ENCODE data around the gene GJA10. TPM values are rescaled to one million over a fixed set of nuclear protein-coding genes. Genes with fewer than 3 reads are reported as not detected.
"Not testable (repeated sequence)": the region's sequence is repeated elsewhere in the genome, so short reads cannot be mapped to it uniquely, and the experiment has no call there.

The GJA10 gene
- total and polyA plus RNA-seq, 5 donors from 2014 or later, result not detected

GRCh38 chr6:89892577-89892976, 1.7 kb upstream of the GJA10 start:
- not testable (repeated sequence) for ATAC-seq (ENCODE audit: low read depth in 2 of 2); H3K4me3 ChIP-seq (ENCODE audit: low read depth, low read length); H3K4me3 Mint-ChIP-seq; H3K9me3 Mint-ChIP-seq; H3K27ac Mint-ChIP-seq; H3K9me3 ChIP-seq (ENCODE audit: control insufficient read depth in 2 of 2, low read length in 2 of 2); H3K36me3 ChIP-seq (ENCODE audit: control insufficient read depth, insufficient read depth, low read length); H3K4me1 ChIP-seq (ENCODE audit: control insufficient read depth, insufficient read depth, low read length, poor library complexity, severe bottlenecking); DNase-seq; H3K27ac ChIP-seq (ENCODE audit: insufficient read depth, low read length, poor library complexity, severe bottlenecking); H3K36me3 Mint-ChIP-seq; H3K4me1 Mint-ChIP-seq
- H3K27me3 ChIP-seq (ENCODE audit: control insufficient read depth, insufficient read depth, low read length), result peaks cover 14% of the 10 kb centered on the region
- peaks cover 39% of the 10 kb centered on the region for H3K27me3 Mint-ChIP-seq

DNA sequence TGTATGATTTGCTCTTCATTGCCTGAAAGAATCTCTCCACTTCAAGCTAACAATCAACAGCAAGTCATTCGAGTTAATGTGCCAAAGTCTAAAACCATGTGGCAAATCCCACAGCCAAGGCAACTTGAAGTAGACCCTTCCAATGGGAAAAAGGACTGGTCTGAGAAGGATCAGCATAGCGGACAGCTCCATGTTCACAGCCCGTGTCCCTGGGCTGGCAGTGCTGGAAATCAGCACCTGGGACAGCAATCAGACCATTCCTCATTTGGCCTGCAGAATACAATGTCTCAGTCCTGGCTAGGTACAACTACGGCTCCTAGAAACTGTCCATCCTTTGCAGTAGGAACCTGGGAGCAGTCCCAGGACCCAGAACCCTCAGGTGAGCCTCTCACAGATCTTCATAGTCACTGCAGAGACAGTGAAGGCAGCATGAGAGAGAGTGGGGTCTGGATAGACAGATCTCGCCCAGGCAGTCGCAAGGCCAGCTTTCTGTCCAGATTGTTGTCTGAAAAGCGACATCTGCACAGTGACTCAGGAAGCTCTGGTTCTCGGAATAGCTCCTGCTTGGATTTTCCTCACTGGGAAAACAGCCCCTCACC, 1.1 kb downstream of the GJA10 start:
- Mint-ChIP-seq H3K27ac (no peak overlapping the region), H3K4me3 (no peak overlapping the region), H3K36me3 (no peaks in the 10 kb centered on the region), H3K4me1 (peaks cover 0 to 5% (median 0%) of the 10 kb centered on the region in 4 donors), H3K27me3 (peaks cover 34% of the 10 kb centered on the region), H3K9me3 (peaks cover 0 to 4% (median 0%) of the 10 kb centered on the region in 7 donors)
- Histone ChIP-seq H3K9me3 (ENCODE audit: control insufficient read depth in 2 of 2, low read length in 2 of 2) (no peaks in the 10 kb centered on the region), H3K4me3 (ENCODE audit: low read depth, low read length) (no peak overlapping the region), H3K4me1 (ENCODE audit: control insufficient read depth, insufficient read depth, low read length, poor library complexity, severe bottlenecking) (no peaks in the 10 kb centered on the region), H3K27ac (ENCODE audit: insufficient read depth, low read length, poor library complexity, severe bottlenecking) (no peak overlapping the region), H3K36me3 (ENCODE audit: control insufficient read depth, insufficient read depth, low read length) (no peaks in the 10 kb centered on the region), H3K27me3 (ENCODE audit: control insufficient read depth, insufficient read depth, low read length) (peaks cover 9% of the 10 kb centered on the region)
- DNase-seq (no peak), ATAC-seq (ENCODE audit: low read depth in 2 of 2) (no peak)

DNA sequence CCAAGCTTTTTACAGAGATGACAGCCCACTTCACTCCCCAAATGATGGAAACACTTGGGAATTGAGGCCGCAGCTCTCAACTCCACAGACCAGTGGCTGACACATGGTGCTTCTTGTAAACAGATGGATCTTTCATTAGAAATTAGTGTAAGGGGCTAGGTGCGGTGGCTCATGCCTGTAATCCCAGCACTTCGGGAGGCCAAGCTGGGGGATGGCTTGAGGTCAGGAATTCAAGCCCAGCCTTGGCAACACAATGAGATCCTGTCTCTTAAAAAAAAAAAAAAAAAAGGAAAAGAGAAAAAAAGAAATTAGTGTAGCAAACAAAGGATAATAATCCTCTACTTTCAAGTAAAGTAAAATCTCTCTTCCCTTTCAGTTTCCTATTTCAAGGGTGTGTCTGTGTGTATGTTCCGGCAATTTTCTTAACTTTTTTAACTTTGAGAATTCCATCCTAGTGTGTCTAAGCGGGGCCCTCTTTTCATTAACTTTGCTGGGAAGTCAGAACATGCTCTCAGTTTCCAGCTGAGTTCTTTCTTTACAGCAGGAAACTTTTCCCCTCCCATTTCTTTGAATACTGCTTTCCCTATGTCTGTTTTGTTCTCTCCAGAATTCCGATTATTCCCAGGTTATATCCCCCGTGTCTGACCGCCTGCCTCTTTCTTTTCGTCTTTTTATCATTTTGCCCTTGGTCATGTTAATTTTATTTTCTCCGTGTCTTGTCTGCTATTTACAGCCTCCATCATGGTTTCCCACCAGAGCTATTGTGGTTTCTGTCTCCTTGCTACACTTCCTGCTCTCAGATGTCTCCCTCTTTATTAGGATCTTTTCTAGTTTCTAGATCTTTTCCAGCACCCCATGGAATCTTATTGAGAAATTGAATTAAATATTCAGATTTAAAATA, 16.0 kb downstream of the GJA10 start:
- not testable (repeated sequence) for H3K36me3 Mint-ChIP-seq; H3K4me3 Mint-ChIP-seq; H3K4me1 Mint-ChIP-seq; H3K9me3 Mint-ChIP-seq; H3K4me3 ChIP-seq (ENCODE audit: low read depth, low read length); ATAC-seq (ENCODE audit: low read depth in 2 of 2); DNase-seq; H3K27ac Mint-ChIP-seq; H3K36me3 ChIP-seq (ENCODE audit: control insufficient read depth, insufficient read depth, low read length); H3K27ac ChIP-seq (ENCODE audit: insufficient read depth, low read length, poor library complexity, severe bottlenecking); H3K27me3 ChIP-seq (ENCODE audit: control insufficient read depth, insufficient read depth, low read length); H3K4me1 ChIP-seq (ENCODE audit: control insufficient read depth, insufficient read depth, low read length, poor library complexity, severe bottlenecking); H3K9me3 ChIP-seq (ENCODE audit: control insufficient read depth in 2 of 2, low read length in 2 of 2); H3K27me3 Mint-ChIP-seq

- DNase-seq (no peak), ATAC-seq (ENCODE audit: low read depth in 2 of 2) (no peak)
- Histone ChIP-seq H3K4me3 (ENCODE audit: low read depth, low read length) (no peak overlapping the region), H3K27ac (ENCODE audit: insufficient read depth, low read length, poor library complexity, severe bottlenecking) (no peak overlapping the region), H3K4me1 (ENCODE audit: control insufficient read depth, insufficient read depth, low read length, poor library complexity, severe bottlenecking) (no peaks in the 10 kb centered on the region), H3K27me3 (ENCODE audit: control insufficient read depth, insufficient read depth, low read length) (peaks cover 4% of the 10 kb centered on the region), H3K9me3 (ENCODE audit: control insufficient read depth in 2 of 2, low read length in 2 of 2) (peaks cover 0 to 2% of the 10 kb centered on the region in 2 experiments), H3K36me3 (ENCODE audit: control insufficient read depth, insufficient read depth, low read length) (no peaks in the 10 kb centered on the region)
- Mint-ChIP-seq H3K27ac (no peak overlapping the region), H3K4me3 (no peak overlapping the region), H3K9me3 (peaks cover 0 to 6% (median 2%) of the 10 kb centered on the region in 7 donors), H3K36me3 (no peaks in the 10 kb centered on the region), H3K27me3 (peaks cover 8% of the 10 kb centered on the region), H3K4me1 (no peaks in the 10 kb centered on the region)
Measured at GRCh38 chr6:89910902-89911240, 16.6 kb downstream of the GJA10 start.

GRCh38 chr6:89916136-89916920, 22.1 kb downstream of the GJA10 start:
- ATAC-seq (ENCODE audit: low read depth in 2 of 2) (no peak), DNase-seq (no peak)
- Histone ChIP-seq H3K4me3 (ENCODE audit: low read depth, low read length) (no peak overlapping the region), H3K9me3 (ENCODE audit: control insufficient read depth in 2 of 2, low read length in 2 of 2) (peaks cover 7 to 14% of the 10 kb centered on the region in 2 experiments), H3K27me3 (ENCODE audit: control insufficient read depth, insufficient read depth, low read length) (peaks cover 4% of the 10 kb centered on the region), H3K36me3 (ENCODE audit: control insufficient read depth, insufficient read depth, low read length) (no peaks in the 10 kb centered on the region), H3K4me1 (ENCODE audit: control insufficient read depth, insufficient read depth, low read length, poor library complexity, severe bottlenecking) (no peaks in the 10 kb centered on the region), H3K27ac (ENCODE audit: insufficient read depth, low read length, poor library complexity, severe bottlenecking) (no peak overlapping the region)
- H3K27me3 Mint-ChIP-seq, result peaks cover 18% of the 10 kb centered on the region
- H3K27ac Mint-ChIP-seq, result no peak overlapping the region
- no peak overlapping the region for H3K4me3 Mint-ChIP-seq
- H3K4me1 Mint-ChIP-seq, result no peaks in the 10 kb centered on the region
- peaks cover 0 to 18% (median 6%) of the 10 kb centered on the region in 7 donors for H3K9me3 Mint-ChIP-seq
- peaks cover 5% of the 10 kb centered on the region for H3K36me3 Mint-ChIP-seq

DNA sequence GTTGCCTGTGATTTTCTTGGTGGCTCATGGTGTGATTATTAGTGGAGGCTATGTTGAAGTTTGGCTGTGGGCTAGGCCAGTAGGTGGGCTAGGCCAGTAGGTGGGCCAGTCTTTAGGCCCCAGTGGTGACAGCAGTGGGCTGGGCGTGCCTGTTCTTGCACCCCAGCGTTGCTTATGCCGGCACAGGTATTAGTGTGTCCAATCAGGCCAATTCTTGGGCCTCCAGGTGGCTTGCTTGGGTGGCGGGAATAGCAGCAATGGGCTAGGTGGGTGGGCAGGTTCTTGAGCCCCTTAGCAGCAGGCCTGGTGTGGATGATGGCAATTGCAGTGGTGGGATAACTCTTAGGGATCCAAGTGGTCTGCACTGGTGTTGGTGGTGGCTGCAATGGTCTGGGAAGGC, 22.9 kb downstream of the GJA10 start:
- Histone ChIP-seq H3K36me3 (ENCODE audit: control insufficient read depth, insufficient read depth, low read length) (no peaks in the 10 kb centered on the region), H3K27me3 (ENCODE audit: control insufficient read depth, insufficient read depth, low read length) (peaks cover 3% of the 10 kb centered on the region), H3K4me1 (ENCODE audit: control insufficient read depth, insufficient read depth, low read length, poor library complexity, severe bottlenecking) (no peaks in the 10 kb centered on the region), H3K27ac (ENCODE audit: insufficient read depth, low read length, poor library complexity, severe bottlenecking) (no peak overlapping the region), H3K9me3 (ENCODE audit: control insufficient read depth in 2 of 2, low read length in 2 of 2) (peaks cover 7 to 14% of the 10 kb centered on the region in 2 experiments), H3K4me3 (ENCODE audit: low read depth, low read length) (no peak overlapping the region)
- ATAC-seq (ENCODE audit: low read depth in 2 of 2) (no peak), DNase-seq (no peak)
- Mint-ChIP-seq H3K27me3 (peaks cover 14% of the 10 kb centered on the region), H3K27ac (no peak overlapping the region), H3K9me3 (peaks cover 0 to 18% (median 6%) of the 10 kb centered on the region in 7 donors), H3K4me3 (no peak overlapping the region), H3K4me1 (no peaks in the 10 kb centered on the region), H3K36me3 (peaks cover 5% of the 10 kb centered on the region)

DNA sequence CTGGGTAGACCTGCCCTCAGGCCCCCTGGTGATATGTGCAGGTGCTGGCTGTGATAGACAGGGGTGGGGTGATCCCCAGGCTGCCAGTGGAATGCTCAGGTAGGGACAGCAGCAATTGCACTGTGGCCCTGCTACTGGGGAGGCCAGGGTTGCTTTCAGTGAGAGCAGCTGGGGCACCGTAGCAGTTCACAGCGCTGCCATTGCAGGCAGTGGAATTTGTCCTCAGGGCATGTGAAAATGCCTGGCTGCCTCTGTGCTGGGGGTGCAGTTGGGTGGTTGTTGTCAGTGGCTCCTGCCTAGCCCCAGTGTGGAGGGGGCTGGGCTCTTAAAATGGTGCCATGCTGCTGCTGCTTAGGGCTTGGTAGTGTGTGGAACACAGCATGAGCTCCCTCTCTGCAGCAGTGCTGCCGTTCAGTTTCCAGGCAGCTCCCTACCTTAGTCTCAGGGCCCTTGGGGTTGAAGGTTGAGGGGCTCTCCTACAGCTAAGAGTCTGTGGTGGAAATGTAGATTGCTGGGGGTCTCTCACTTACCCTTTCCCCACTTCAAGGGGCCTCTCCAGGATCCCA, 23.6 kb downstream of the GJA10 start:
- no peak overlapping the region for H3K4me3 ChIP-seq (ENCODE audit: low read depth, low read length)
- no peak for ATAC-seq (ENCODE audit: low read depth in 2 of 2)
- peaks cover 3% of the 10 kb centered on the region for H3K27me3 ChIP-seq (ENCODE audit: control insufficient read depth, insufficient read depth, low read length)
- peaks cover 7 to 14% of the 10 kb centered on the region in 2 experiments for H3K9me3 ChIP-seq (ENCODE audit: control insufficient read depth in 2 of 2, low read length in 2 of 2)
- H3K4me1 ChIP-seq (ENCODE audit: control insufficient read depth, insufficient read depth, low read length, poor library complexity, severe bottlenecking), result no peaks in the 10 kb centered on the region
- DNase-seq, result no peak
- H3K27ac Mint-ChIP-seq, result no peak overlapping the region
- no peaks in the 10 kb centered on the region for H3K36me3 ChIP-seq (ENCODE audit: control insufficient read depth, insufficient read depth, low read length)
- no peaks in the 10 kb centered on the region for H3K4me1 Mint-ChIP-seq
- H3K27ac ChIP-seq (ENCODE audit: insufficient read depth, low read length, poor library complexity, severe bottlenecking), result no peak overlapping the region
- H3K4me3 Mint-ChIP-seq, result no peak overlapping the region
- H3K9me3 Mint-ChIP-seq, result peaks cover 0 to 18% (median 6%) of the 10 kb centered on the region in 7 donors
- peaks cover 16% of the 10 kb centered on the region for H3K27me3 Mint-ChIP-seq
- H3K36me3 Mint-ChIP-seq, result peaks cover 5% of the 10 kb centered on the region
